Fibroblast of lung (primary cell): Measurements from ENCODE around the gene PDSS2.

Experiments
- CTCF ChIP-seq, 2 donors: IDR thresholded peaks in 1 of 2; conservative IDR thresholded peaks in 1 of 2; 1 replicate in 1 of 2; 2 replicates in 1 of 2; pipeline ENCODE4 v1.5.1; 2011 to 2012; ENCODE audit warnings: low read length in 2 of 2, control low read depth in 1 of 2, inconsistent platforms in 1 of 2, low read depth in 1 of 2, mild to moderate bottlenecking in 1 of 2
- EZH2 ChIP-seq: IDR thresholded peaks from 2 replicates; pipeline ENCODE4 v1.5.1; 2012; ENCODE audit warnings: low read length, control low read depth, mild to moderate bottlenecking; ENCODE audit errors: missing control alignments

GRCh38 chr6:107114926-107115694 is 344.3 kb downstream of the PDSS2 start, which contains the start of gene BEND3:
- no peak for TF ChIP-seq CTCF (conservative IDR thresholded peaks at IDR 0.05 in 1 of 2, IDR thresholded peaks at IDR 0.05 in 1 of 2; ENCODE audit: low read depth in 1 of 2, low read length in 2 of 2)
- TF ChIP-seq EZH2: no peak
